NK-92 (cell line): ENCODE measurements around the gene CA9.
"Not testable (repeated sequence)": the region's sequence is repeated elsewhere in the genome, so short reads cannot be mapped to it uniquely, and the experiment has no call there.

Source experiments
- DNase-seq: peaks from one replicate; lab custom pipeline; 2025; ENCODE audit not compliant: unreplicated experiment; lab: John Stamatoyannopoulos, UW

The CA9 gene

GRCh38 chr9:35673132-35674024, at the start of gene CA9:
TSS of gene CA9 (plus strand) at chr9:35673928. CDS start at chr9:35673960, 32 bp downstream.
- DNase-seq, result no peak

GRCh38 chr9:35627575-35627974, 46.2 kb upstream of the CA9 start:
- no peak for DNase-seq

- no peak for DNase-seq
Measured at GRCh38 chr9:35628389-35628991, 45.2 kb upstream of the CA9 start.

GRCh38 chr9:35629597-35629996, 44.1 kb upstream of the CA9 start:
- DNase-seq, result no peak

- no peak for DNase-seq
Measured at GRCh38 chr9:35635730-35636129, 38.0 kb upstream of the CA9 start.

- DNase-seq, result no peak
Measured at GRCh38 chr9:35636135-35636876, 37.4 kb upstream of the CA9 start.

GRCh38 chr9:35636877-35637246, 36.9 kb upstream of the CA9 start:
- not testable (repeated sequence) for DNase-seq

- DNase-seq, result not testable (repeated sequence)
Measured at GRCh38 chr9:35637427-35637955, 36.2 kb upstream of the CA9 start.

- DNase-seq, result not testable (repeated sequence)
Measured at GRCh38 chr9:35638751-35639150, 35.0 kb upstream of the CA9 start.

GRCh38 chr9:35639225-35639624, 34.5 kb upstream of the CA9 start:
- not testable (repeated sequence) for DNase-seq

- no peak for DNase-seq
Measured at GRCh38 chr9:35639631-35640030, 34.1 kb upstream of the CA9 start.

- DNase-seq, result not testable (repeated sequence)
Measured at GRCh38 chr9:35640431-35640830, 33.3 kb upstream of the CA9 start.

GRCh38 chr9:35641478-35641877, 32.2 kb upstream of the CA9 start:
- DNase-seq, result not testable (repeated sequence)

GRCh38 chr9:35643046-35643445, 30.7 kb upstream of the CA9 start:
- no peak for DNase-seq

- not testable (repeated sequence) for DNase-seq
Measured at GRCh38 chr9:35645736-35646135, 28.0 kb upstream of the CA9 start.

- DNase-seq, result no peak
Measured at GRCh38 chr9:35646153-35646532, 27.6 kb upstream of the CA9 start.

- peak; percentile 28 for DNase-seq
Measured at GRCh38 chr9:35646533-35647265, 27.0 kb upstream of the CA9 start.

- no peak for DNase-seq
Measured at GRCh38 chr9:35649431-35650340, 24.0 kb upstream of the CA9 start.

- DNase-seq, result no peak
Measured at GRCh38 chr9:35650341-35651158, 23.2 kb upstream of the CA9 start, which contains the start of gene SIT1. TSS of gene SIT1 (minus strand) at chr9:35650931. CDS start at chr9:35650853, 78 bp downstream.
